Rectal smooth muscle tissue (tissue), 1 donor: ENCODE data around the gene SLC16A1.

Source experiments
- H3K27ac ChIP-seq: one replicate; pipeline ENCODE4 v1.7.0; 2013; ENCODE audit warnings: low read depth, low read length, inconsistent platforms
- H3K27me3 ChIP-seq: one replicate; pipeline ENCODE4 v1.7.0; 2013; ENCODE audit warnings: low read length; ENCODE audit not compliant: control insufficient read depth, insufficient read depth
- H3K36me3 ChIP-seq: one replicate; pipeline ENCODE4 v1.7.0; 2013; ENCODE audit warnings: low read length; ENCODE audit not compliant: control insufficient read depth, insufficient read depth
- H3K4me1 ChIP-seq: one replicate; pipeline ENCODE4 v1.7.0; 2013; ENCODE audit warnings: low read length; ENCODE audit not compliant: control insufficient read depth, insufficient read depth
- H3K4me3 ChIP-seq: one replicate; pipeline ENCODE4 v1.7.0; 2013; ENCODE audit warnings: low read length
- H3K9ac ChIP-seq: one replicate; pipeline ENCODE4 v1.7.0; 2013; ENCODE audit warnings: low read length

Gene SLC16A1

GRCh38 chr1:112862753-112863426 lies 93.1 kb downstream of the SLC16A1 start:
- H3K4me1 ChIP-seq = no peaks in the 10 kb centered on the region
- H3K27ac ChIP-seq = no peak overlapping the region
- H3K36me3 ChIP-seq = no peaks in the 10 kb centered on the region
- no peaks in the 10 kb centered on the region for H3K27me3 ChIP-seq
- H3K9ac ChIP-seq = no peak overlapping the region
- no peak overlapping the region for H3K4me3 ChIP-seq
